Measurements from ENCODE around the gene APOF.

DNA sequence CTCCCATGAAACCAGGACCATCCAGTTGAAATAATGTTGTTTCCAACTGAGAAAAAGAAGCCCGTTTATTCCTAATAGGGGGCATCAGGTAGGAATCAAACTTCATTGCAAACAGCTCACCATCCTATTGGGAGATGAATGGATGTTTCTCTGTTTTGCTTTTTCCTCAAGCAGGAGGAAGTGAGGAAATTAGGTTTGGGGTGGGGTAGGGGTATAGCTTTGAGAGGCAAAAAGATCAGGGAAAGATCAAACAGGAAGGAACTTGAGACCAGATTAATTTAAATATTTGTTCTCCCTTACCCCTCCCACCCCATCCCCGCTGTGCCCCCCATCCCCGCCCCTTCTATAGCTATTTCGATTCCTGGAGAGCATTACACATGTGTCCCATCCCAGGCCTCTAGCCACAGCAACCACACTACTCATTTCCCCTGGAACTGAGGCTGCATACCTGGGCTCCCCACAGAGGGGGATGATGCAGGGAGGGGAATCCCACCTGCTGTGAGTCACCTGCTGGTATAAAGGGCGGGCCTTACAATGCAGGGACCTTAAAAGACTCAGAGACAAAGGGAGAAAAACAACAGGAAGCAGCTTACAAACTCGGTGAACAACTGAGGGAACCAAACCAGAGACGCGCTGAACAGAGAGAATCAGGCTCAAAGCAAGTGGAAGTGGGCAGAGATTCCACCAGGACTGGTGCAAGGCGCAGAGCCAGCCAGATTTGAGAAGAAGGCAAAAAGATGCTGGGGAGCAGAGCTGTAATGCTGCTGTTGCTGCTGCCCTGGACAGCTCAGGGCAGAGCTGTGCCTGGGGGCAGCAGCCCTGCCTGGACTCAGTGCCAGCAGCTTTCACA lies 24.1 kb downstream of the APOF start, which contains the start of gene IL23A:
- no peak for TF ChIP-seq CEBPB (IDR thresholded peaks at IDR 0.05; ENCODE audit: low read depth, low read length)
- TF ChIP-seq, protein P1, sequence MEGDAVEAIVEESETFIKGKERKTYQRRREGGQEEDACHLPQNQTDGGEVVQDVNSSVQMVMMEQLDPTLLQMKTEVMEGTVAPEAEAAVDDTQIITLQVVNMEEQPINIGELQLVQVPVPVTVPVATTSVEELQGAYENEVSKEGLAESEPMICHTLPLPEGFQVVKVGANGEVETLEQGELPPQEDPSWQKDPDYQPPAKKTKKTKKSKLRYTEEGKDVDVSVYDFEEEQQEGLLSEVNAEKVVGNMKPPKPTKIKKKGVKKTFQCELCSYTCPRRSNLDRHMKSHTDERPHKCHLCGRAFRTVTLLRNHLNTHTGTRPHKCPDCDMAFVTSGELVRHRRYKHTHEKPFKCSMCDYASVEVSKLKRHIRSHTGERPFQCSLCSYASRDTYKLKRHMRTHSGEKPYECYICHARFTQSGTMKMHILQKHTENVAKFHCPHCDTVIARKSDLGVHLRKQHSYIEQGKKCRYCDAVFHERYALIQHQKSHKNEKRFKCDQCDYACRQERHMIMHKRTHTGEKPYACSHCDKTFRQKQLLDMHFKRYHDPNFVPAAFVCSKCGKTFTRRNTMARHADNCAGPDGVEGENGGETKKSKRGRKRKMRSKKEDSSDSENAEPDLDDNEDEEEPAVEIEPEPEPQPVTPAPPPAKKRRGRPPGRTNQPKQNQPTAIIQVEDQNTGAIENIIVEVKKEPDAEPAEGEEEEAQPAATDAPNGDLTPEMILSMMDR (IDR thresholded peaks at IDR 0.05; ENCODE audit: control extremely low read depth in 1 of 3, insufficient read depth in 1 of 3, low read depth in 1 of 3, low read length in 3 of 3) = no peak
- TF ChIP-seq POLR2A (IDR thresholded peaks at IDR 0.05; ENCODE audit: control extremely low read depth in 1 of 2, low read depth in 2 of 2, low read length in 2 of 2) = 0 out of 3 replicates have a peak, but pooled peaks of 1 of the 2 experiments have one; percentile 31
- no peak for TF ChIP-seq JUN (IDR thresholded peaks at IDR 0.05; ENCODE audit: low read depth, low read length)
- TF ChIP-seq YY1 (IDR thresholded peaks at IDR 0.05; ENCODE audit: low read depth, low read length) = no peak
- TF ChIP-seq EP300 (IDR thresholded peaks at IDR 0.05; ENCODE audit: borderline replicate concordance in 1 of 2, low read depth in 2 of 2, low read length in 2 of 2) = no peak
- TF ChIP-seq SP2 (IDR thresholded peaks at IDR 0.05; ENCODE audit: low read length) = no peak
- no peak for TF ChIP-seq KDM1A (IDR thresholded peaks at IDR 0.05; ENCODE audit: borderline replicate concordance, low read length)
- no peak for TF ChIP-seq RAD21 (IDR thresholded peaks at IDR 0.05 in 1 of 2, conservative IDR thresholded peaks at IDR 0.05 in 1 of 2; ENCODE audit: low read depth in 2 of 2, low read length in 2 of 2)
- no peak for TF ChIP-seq SUZ12 (IDR thresholded peaks at IDR 0.05; ENCODE audit: low read length)
- TF ChIP-seq EGR1 (IDR thresholded peaks at IDR 0.05; ENCODE audit: borderline replicate concordance, low read depth, low read length) = no peak
